Measurements from ENCODE around the gene GP5. TPM values are rescaled to one million over a fixed set of nuclear protein-coding genes. Genes with fewer than 3 reads are reported as not detected.

Gene GP5
- total RNA-seq, 1 experiment from 2014 or later: 0.09 TPM

DNA sequence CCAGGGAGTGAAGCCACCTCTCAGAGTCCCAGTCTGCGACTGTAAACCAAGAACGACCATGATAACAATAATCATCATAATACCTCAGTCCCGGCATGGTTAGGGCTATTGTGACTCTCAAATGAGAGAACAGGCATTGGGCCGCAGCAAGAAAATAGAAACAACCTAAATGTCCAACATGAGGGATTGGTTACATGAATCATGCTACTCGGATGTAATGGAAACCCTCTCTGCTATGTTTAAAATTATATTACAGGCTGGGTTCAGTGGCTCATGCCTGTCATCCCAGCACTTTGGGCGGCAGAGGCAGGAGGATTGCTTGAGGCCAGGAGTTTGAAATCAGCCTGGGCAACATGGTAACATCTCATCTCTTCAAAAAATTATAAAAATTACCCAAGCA lies 50.7 kb downstream of the GP5 start:
- Mint-ChIP-seq H3K27me3 (ENCODE audit: low read depth) (peaks cover 8% of the 10 kb centered on the region), H3K4me1 (no peaks in the 10 kb centered on the region), H3K9me3 (no peaks in the 10 kb centered on the region), H3K27ac (no peak overlapping the region), H3K4me3 (no peak overlapping the region), H3K36me3 (no peaks in the 10 kb centered on the region)
- POLR2A ChIA-PET: no interaction called here
- CTCF ChIA-PET: no interaction called here
- DNase-seq (ENCODE audit: low spot score): no peak
- no peak for ATAC-seq
- TF ChIP-seq FOXK1 (CRISPR knock-in tag; IDR thresholded peaks at IDR 0.05) (no peak), MXD4 (CRISPR knock-in tag; IDR thresholded peaks at IDR 0.05; ENCODE audit: borderline replicate concordance) (no peak), SMAD4 (CRISPR knock-in tag; IDR thresholded peaks at IDR 0.05) (no peak)

DNA sequence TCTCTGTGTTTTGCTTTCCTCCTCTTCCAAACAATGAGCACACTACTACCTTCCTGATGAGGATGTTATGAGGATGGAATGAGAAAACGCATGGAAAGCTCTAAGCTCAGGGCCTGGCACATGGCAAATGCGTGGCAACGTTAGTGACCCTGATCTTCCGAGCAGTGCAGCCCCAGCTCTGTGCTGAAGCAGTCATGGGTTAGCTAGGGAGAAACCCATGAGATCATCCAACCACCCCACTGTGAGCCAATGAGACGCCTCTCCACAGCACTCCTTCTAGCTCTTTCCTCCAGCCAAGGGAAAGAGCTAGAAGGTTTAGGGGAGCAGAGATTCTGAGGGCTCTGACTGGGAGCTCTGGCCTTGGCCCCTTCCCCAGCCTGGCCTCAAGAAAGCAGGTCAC lies 52.4 kb downstream of the GP5 start:
- no peaks in the 10 kb centered on the region for H3K4me1 Mint-ChIP-seq
- POLR2A ChIA-PET: no interaction called here
- no peak for DNase-seq (ENCODE audit: low spot score)
- no peaks in the 10 kb centered on the region for H3K36me3 Mint-ChIP-seq
- no peaks in the 10 kb centered on the region for H3K9me3 Mint-ChIP-seq
- no peak for ATAC-seq
- H3K4me3 Mint-ChIP-seq: no peak overlapping the region
- no peak overlapping the region for H3K27ac Mint-ChIP-seq
- CTCF ChIA-PET: interaction anchor here (0.9 to 1.7 kb wide), 4 partner anchors 13 to 208 kb away, joined by 3 to 4 read pairs (median 3); no protein-coding TSS in a partner anchor
- H3K27me3 Mint-ChIP-seq (ENCODE audit: low read depth): peaks cover 24% of the 10 kb centered on the region
- TF ChIP-seq, protein P1, sequence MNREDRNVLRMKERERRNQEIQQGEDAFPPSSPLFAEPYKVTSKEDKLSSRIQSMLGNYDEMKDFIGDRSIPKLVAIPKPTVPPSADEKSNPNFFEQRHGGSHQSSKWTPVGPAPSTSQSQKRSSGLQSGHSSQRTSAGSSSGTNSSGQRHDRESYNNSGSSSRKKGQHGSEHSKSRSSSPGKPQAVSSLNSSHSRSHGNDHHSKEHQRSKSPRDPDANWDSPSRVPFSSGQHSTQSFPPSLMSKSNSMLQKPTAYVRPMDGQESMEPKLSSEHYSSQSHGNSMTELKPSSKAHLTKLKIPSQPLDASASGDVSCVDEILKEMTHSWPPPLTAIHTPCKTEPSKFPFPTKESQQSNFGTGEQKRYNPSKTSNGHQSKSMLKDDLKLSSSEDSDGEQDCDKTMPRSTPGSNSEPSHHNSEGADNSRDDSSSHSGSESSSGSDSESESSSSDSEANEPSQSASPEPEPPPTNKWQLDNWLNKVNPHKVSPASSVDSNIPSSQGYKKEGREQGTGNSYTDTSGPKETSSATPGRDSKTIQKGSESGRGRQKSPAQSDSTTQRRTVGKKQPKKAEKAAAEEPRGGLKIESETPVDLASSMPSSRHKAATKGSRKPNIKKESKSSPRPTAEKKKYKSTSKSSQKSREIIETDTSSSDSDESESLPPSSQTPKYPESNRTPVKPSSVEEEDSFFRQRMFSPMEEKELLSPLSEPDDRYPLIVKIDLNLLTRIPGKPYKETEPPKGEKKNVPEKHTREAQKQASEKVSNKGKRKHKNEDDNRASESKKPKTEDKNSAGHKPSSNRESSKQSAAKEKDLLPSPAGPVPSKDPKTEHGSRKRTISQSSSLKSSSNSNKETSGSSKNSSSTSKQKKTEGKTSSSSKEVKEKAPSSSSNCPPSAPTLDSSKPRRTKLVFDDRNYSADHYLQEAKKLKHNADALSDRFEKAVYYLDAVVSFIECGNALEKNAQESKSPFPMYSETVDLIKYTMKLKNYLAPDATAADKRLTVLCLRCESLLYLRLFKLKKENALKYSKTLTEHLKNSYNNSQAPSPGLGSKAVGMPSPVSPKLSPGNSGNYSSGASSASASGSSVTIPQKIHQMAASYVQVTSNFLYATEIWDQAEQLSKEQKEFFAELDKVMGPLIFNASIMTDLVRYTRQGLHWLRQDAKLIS (CRISPR knock-in tag; IDR thresholded peaks at IDR 0.05; ENCODE audit: borderline replicate concordance): no peak
- TF ChIP-seq ZBTB21 (CRISPR knock-in tag; IDR thresholded peaks at IDR 0.05; ENCODE audit: borderline replicate concordance): no peak
- no peak for TF ChIP-seq CBFB (CRISPR knock-in tag; IDR thresholded peaks at IDR 0.05; ENCODE audit: low read depth)
- TF ChIP-seq SMAD4 (CRISPR knock-in tag; IDR thresholded peaks at IDR 0.05): no peak
- TF ChIP-seq NR3C1 (CRISPR knock-in tag; conservative IDR thresholded peaks at IDR 0.05; ENCODE audit: low read depth): no peak
- TF ChIP-seq, protein P2, sequence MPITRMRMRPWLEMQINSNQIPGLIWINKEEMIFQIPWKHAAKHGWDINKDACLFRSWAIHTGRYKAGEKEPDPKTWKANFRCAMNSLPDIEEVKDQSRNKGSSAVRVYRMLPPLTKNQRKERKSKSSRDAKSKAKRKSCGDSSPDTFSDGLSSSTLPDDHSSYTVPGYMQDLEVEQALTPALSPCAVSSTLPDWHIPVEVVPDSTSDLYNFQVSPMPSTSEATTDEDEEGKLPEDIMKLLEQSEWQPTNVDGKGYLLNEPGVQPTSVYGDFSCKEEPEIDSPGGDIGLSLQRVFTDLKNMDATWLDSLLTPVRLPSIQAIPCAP (CRISPR knock-in tag; IDR thresholded peaks at IDR 0.05): no peak

DNA sequence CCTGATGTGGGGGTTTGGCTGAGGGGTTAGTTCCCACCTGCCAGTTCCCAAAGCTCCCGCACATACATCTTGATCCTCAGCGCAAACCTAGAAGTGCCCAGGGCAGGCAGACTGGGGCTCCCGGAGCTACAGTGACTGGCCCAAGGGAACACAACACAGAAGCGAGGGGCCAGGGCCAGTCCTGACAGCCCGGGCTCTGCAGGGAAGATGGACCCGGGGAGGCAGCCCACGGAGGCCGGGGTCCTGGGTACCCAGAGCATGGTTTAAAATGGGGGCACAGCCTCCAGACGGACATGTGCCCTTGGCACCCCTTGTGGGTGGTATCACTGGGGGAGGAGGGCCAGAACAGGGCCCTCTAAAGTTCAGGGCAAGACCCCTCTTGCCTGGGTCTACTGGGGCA lies 53.0 kb downstream of the GP5 start:
- no peaks in the 10 kb centered on the region for H3K36me3 Mint-ChIP-seq
- no peak overlapping the region for H3K27ac Mint-ChIP-seq
- ATAC-seq (no peak), DNase-seq (ENCODE audit: low spot score) (no peak)
- ChIA-PET CTCF (interaction anchor here (1.3 to 1.7 kb wide), 3 partner anchors 25 to 209 kb away, joined by 3 to 4 read pairs (median 3); no protein-coding TSS in a partner anchor), POLR2A (no interaction called here)
- peaks cover 30% of the 10 kb centered on the region for H3K27me3 Mint-ChIP-seq (ENCODE audit: low read depth)
- peaks cover 5% of the 10 kb centered on the region for H3K4me1 Mint-ChIP-seq
- TF ChIP-seq, protein P3, sequence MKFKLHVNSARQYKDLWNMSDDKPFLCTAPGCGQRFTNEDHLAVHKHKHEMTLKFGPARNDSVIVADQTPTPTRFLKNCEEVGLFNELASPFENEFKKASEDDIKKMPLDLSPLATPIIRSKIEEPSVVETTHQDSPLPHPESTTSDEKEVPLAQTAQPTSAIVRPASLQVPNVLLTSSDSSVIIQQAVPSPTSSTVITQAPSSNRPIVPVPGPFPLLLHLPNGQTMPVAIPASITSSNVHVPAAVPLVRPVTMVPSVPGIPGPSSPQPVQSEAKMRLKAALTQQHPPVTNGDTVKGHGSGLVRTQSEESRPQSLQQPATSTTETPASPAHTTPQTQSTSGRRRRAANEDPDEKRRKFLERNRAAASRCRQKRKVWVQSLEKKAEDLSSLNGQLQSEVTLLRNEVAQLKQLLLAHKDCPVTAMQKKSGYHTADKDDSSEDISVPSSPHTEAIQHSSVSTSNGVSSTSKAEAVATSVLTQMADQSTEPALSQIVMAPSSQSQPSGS (CRISPR knock-in tag; IDR thresholded peaks at IDR 0.05; ENCODE audit: borderline replicate concordance, low read depth): no peak
- TF ChIP-seq ZNF317 (CRISPR knock-in tag; IDR thresholded peaks at IDR 0.05; ENCODE audit: borderline replicate concordance, low read depth) (no peak), ELF4 (CRISPR knock-in tag; IDR thresholded peaks at IDR 0.05; ENCODE audit: low read depth) (no peak), NR3C1 (CRISPR knock-in tag; conservative IDR thresholded peaks at IDR 0.05; ENCODE audit: low read depth) (no peak), FOXJ3 (CRISPR knock-in tag; IDR thresholded peaks at IDR 0.05; ENCODE audit: borderline replicate concordance) (no peak)
- no peak overlapping the region for H3K4me3 Mint-ChIP-seq
- no peaks in the 10 kb centered on the region for H3K9me3 Mint-ChIP-seq

Other genes starting within 250 kb of the GP5 start
- 0.09 to 0.14 TPM in 2 of 3 replicates, not detected in the other for gene CPN2, start 47.9 kb downstream of the GP5 start, total RNA-seq (2021)
- gene LRRC15, start 29.5 kb downstream of the GP5 start, total RNA-seq (2021): 0.07 to 0.11 TPM (median 0.11 TPM) in 3 replicates
- 75.7 to 79.1 TPM (median 78.3 TPM) in 3 replicates for gene ATP13A3, start 87.7 kb upstream of the GP5 start, total RNA-seq (2021)
- gene TMEM44, start 234.2 kb upstream of the GP5 start, total RNA-seq (2021): 13.7 to 20.8 TPM (median 19.3 TPM) in 3 replicates

Data from WTC11 (cell line).